H1 (cell line): ENCODE data around the gene RABEP1. TPM values are rescaled to one million over a fixed set of nuclear protein-coding genes. Genes with fewer than 3 reads are reported as not detected.

Experiments
- CTCF ChIA-PET: fragments of 300-600 bp; sonication (Branson Sonifier 250); formaldehyde crosslinking; loops from one replicate; lab custom pipeline; 2021; ENCODE audit not compliant: partially characterized antibody; lab: Charles Lee
- POLR2A ChIA-PET: fragments of 300-600 bp; sonication (Branson Sonifier 250); formaldehyde crosslinking; loops from one replicate; lab custom pipeline; 2021; ENCODE audit warnings: inconsistent platforms; ENCODE audit not compliant: partially characterized antibody; lab: Charles Lee
- DNase-seq, 2 experiments: peaks; one replicate each; pipeline versions ENCODE4 v3.0.0 to v3.0.0-alpha.2; 2010 to 2022; ENCODE audit warnings: low spot score in 2 of 2, low read depth in 1 of 2, mixed read lengths in 1 of 2
- FAIRE-seq: peaks from 2 replicates; lab custom pipeline; 2011; peaks lifted over from hg19 to GRCh38; lab: Jason Lieb, UNC
- H2AFZ ChIP-seq: 2 replicates; pipeline ENCODE4 v1.8.1; 2012; ENCODE audit warnings: low read length, inconsistent platforms
- H2AK5ac ChIP-seq: 2 replicates; pipeline ENCODE4 v1.6.1; 2013; ENCODE audit warnings: low read depth, low read length
- H2BK120ac ChIP-seq: replicated peaks from 2 replicates; pipeline ENCODE3; 2013; ENCODE audit warnings: low read depth, low read length, inconsistent platforms
- H2BK12ac ChIP-seq: 2 replicates; pipeline ENCODE4 v1.6.1; 2013; ENCODE audit warnings: low read depth, low read length
- H2BK15ac ChIP-seq: 2 replicates; pipeline ENCODE4 v1.6.1; 2013; ENCODE audit warnings: low read length
- H2BK20ac ChIP-seq: 2 replicates; pipeline ENCODE4 v1.6.1; 2013; ENCODE audit warnings: low read length
- H2BK5ac ChIP-seq: 2 replicates; pipeline ENCODE4 v1.6.1; 2013; ENCODE audit warnings: low read depth, low read length
- H3K14ac ChIP-seq: 2 replicates; pipeline ENCODE4 v1.6.1; 2013; ENCODE audit warnings: inconsistent platforms; ENCODE audit not compliant: insufficient read length
- H3K18ac ChIP-seq: 2 replicates; pipeline ENCODE4 v1.6.1; 2013; ENCODE audit warnings: low read length; ENCODE audit errors: extremely low read depth
- H3K23ac ChIP-seq: 2 replicates; pipeline ENCODE4 v1.6.1; 2013; ENCODE audit warnings: inconsistent platforms; ENCODE audit not compliant: insufficient read length
- H3K23me2 ChIP-seq: 2 replicates; pipeline ENCODE4 v1.6.1; 2013; ENCODE audit warnings: low read depth, low read length
- H3K27ac ChIP-seq: 2 replicates; pipeline ENCODE4 v1.6.1; 2011; ENCODE audit warnings: low read depth, low read length, inconsistent platforms
- H3K27me3 ChIP-seq, 4 experiments: replicated peaks in 1 of 4; 1 replicate in 1 of 4; 2 replicates in 3 of 4; pipeline versions ENCODE4 v1.6.1 to v1.8.1; 2011 to 2013; ENCODE audit warnings: low read length in 3 of 4, mild to moderate bottlenecking in 3 of 4, inconsistent platforms in 2 of 4, mixed read lengths in 2 of 4, moderate library complexity in 1 of 4; ENCODE audit not compliant: control insufficient read depth in 3 of 4, insufficient read depth in 3 of 4; ENCODE audit errors: extremely low read depth in 1 of 4
- H3K36me3 ChIP-seq, 4 experiments: 2 replicates each; pipeline versions ENCODE4 v1.6.1 to v1.8.1; 2011 to 2013; ENCODE audit warnings: mild to moderate bottlenecking in 4 of 4, low read length in 3 of 4, moderate library complexity in 2 of 4, control low read depth in 1 of 4, inconsistent platforms in 1 of 4; ENCODE audit not compliant: insufficient read depth in 4 of 4, control insufficient read depth in 2 of 4
- H3K4ac ChIP-seq: replicated peaks from 2 replicates; pipeline ENCODE3; 2013; ENCODE audit warnings: low read length, low read depth, mixed read lengths, inconsistent platforms; ENCODE audit not compliant: insufficient read length
- H3K4me1 ChIP-seq, 4 experiments: replicated peaks in 1 of 4; 1 replicate in 1 of 4; 2 replicates in 3 of 4; pipeline versions ENCODE4 v1.6.1 to v1.8.1; 2011 to 2013; ENCODE audit warnings: low read length in 3 of 4, inconsistent platforms in 2 of 4, mixed read lengths in 1 of 4; ENCODE audit not compliant: insufficient read depth in 4 of 4, control insufficient read depth in 3 of 4
- H3K4me2 ChIP-seq, 2 experiments: 2 replicates each; pipeline versions ENCODE4 v1.6.1 to v1.8.1; 2011 to 2013; ENCODE audit warnings: low read depth in 2 of 2, low read length in 2 of 2, control low read depth in 1 of 2, inconsistent platforms in 1 of 2, mild to moderate bottlenecking in 1 of 2; ENCODE audit not compliant: insufficient read depth in 1 of 2
- H3K4me3 ChIP-seq, 4 experiments: fragments of 200-600, 300-600 bp in 1 of 4; sonication (generic), shearing (Covaris generic), sonication (Bioruptor Twin) in 1 of 4; 2 replicates each; pipeline versions ENCODE4 v1.5.1 to v1.8.1; 2011 to 2016; ENCODE audit warnings: low read length in 4 of 4, low read depth in 3 of 4, control low read depth in 2 of 4, inconsistent platforms in 2 of 4, mild to moderate bottlenecking in 2 of 4, mixed read lengths in 1 of 4, moderate library complexity in 1 of 4; ENCODE audit not compliant: insufficient read depth in 2 of 4; ENCODE audit errors: extremely low read depth in 1 of 4
- H3K56ac ChIP-seq: replicated peaks from 2 replicates; pipeline ENCODE3; 2013; ENCODE audit warnings: low read depth, mild to moderate bottlenecking, mixed read lengths, low read length, inconsistent platforms; ENCODE audit not compliant: insufficient read length
- H3K79me1 ChIP-seq: 2 replicates; pipeline ENCODE4 v1.6.1; 2013; ENCODE audit warnings: low read depth, low read length, control low read depth
- H3K79me2 ChIP-seq, 2 experiments: 2 replicates each; pipeline versions ENCODE4 v1.6.1 to v1.8.1; 2012 to 2013; ENCODE audit warnings: low read length in 2 of 2, mild to moderate bottlenecking in 2 of 2, inconsistent platforms in 1 of 2; ENCODE audit not compliant: insufficient read depth in 2 of 2, control insufficient read depth in 1 of 2
- H3K9ac ChIP-seq, 4 experiments: replicated peaks in 1 of 4; 1 replicate in 1 of 4; 2 replicates in 3 of 4; pipeline versions ENCODE4 v1.6.1 to v1.8.1; 2011 to 2013; ENCODE audit warnings: low read depth in 3 of 4, low read length in 3 of 4, control low read depth in 2 of 4, mild to moderate bottlenecking in 2 of 4, moderate library complexity in 2 of 4, inconsistent platforms in 1 of 4; ENCODE audit errors: extremely low read depth in 1 of 4
- H3K9me3 ChIP-seq, 2 experiments: 2 replicates each; pipeline versions ENCODE4 v1.6.1 to v1.8.1; 2012 to 2013; ENCODE audit warnings: mild to moderate bottlenecking in 2 of 2, moderate library complexity in 2 of 2, control low read depth in 1 of 2, inconsistent platforms in 1 of 2, low read depth in 1 of 2, low read length in 1 of 2, mixed read lengths in 1 of 2; ENCODE audit not compliant: insufficient read depth in 2 of 2
- H4K20me1 ChIP-seq, 2 experiments: replicated peaks in 1 of 2; 2 replicates each; pipeline versions ENCODE3 to v1.8.1; 2011 to 2013; ENCODE audit warnings: inconsistent platforms in 2 of 2, low read length in 2 of 2, mild to moderate bottlenecking in 1 of 2; ENCODE audit not compliant: insufficient read depth in 2 of 2, control insufficient read depth in 1 of 2
- H4K5ac ChIP-seq: 2 replicates; pipeline ENCODE4 v1.6.1; 2013; ENCODE audit warnings: low read length, low read depth, mixed read lengths, inconsistent platforms; ENCODE audit not compliant: insufficient read length
- H4K8ac ChIP-seq: 2 replicates; pipeline ENCODE4 v1.8.0; 2013; ENCODE audit warnings: mild to moderate bottlenecking, moderate library complexity, low read length, inconsistent platforms; ENCODE audit not compliant: insufficient read depth; ENCODE audit errors: extremely low read depth
- H4K91ac ChIP-seq: replicated peaks from 2 replicates; pipeline ENCODE3; 2013; ENCODE audit warnings: low read length, mixed read lengths, inconsistent platforms; ENCODE audit not compliant: insufficient read length
- KDM5A ChIP-seq: fragments of 200-600 bp; IDR thresholded peaks from 2 replicates; pipeline ENCODE4 v1.7.1; 2012; ENCODE audit warnings: mild to moderate bottlenecking, low read length, inconsistent platforms, mixed read lengths
- TEAD4 ChIP-seq: IDR thresholded peaks from 2 replicates; pipeline ENCODE4 v1.6.1; 2012; ENCODE audit warnings: low read depth, low read length, inconsistent platforms, mixed read lengths
- WGBS, 2 experiments: shearing (Covaris generic) in 1 of 2; methylation state at CpG; one replicate each; pipeline versions ENCODE4 v1.1.6 to v1.1.7; 2013 to 2015; ENCODE audit warnings: low lambda C conversion rate in 2 of 2, mixed read lengths in 2 of 2, inconsistent platforms in 1 of 2, low coverage in 1 of 2, missing lambda C conversion rate in 1 of 2; ENCODE audit not compliant: insufficient replicate concordance in 2 of 2, insufficient coverage in 1 of 2, insufficient read length in 1 of 2; ENCODE audit errors: extremely low coverage in 1 of 2, missing lambda C conversion rate in 1 of 2; 5-methylcytosine and 5-hydroxymethylcytosine counted together
- polyA plus RNA-seq, 7 experiments: library from polyadenylated mRNA; depleted of rRNA in 3 of 7; stranded (reverse) in 5 of 7; unstranded in 2 of 7; fragments of >200 nt in 5 of 7; fragments of 200-250 nt in 2 of 7; gene quantifications; 1 replicate in 5 of 7; 2 replicates in 1 of 7; 4 replicates in 1 of 7; pipeline versions ENCODE4 v1.2.1 to v1.2.3, GENCODE V29; 2011 to 2013; ENCODE audit warnings: missing spikeins in 2 of 7, mixed read lengths in 2 of 7
- total RNA-seq: library from RNA; stranded (reverse); fragmentation: NEBNext Ultra II Directional; extraction: Animal tissue kit (Norgen Biotek cat#: 25700); gene quantifications from 2 replicates; pipeline ENCODE4 v1.2.1, GENCODE V29; 2021

The RABEP1 gene
- total and polyA plus RNA-seq, 2 of the 8 experiments (the other 6 are each of a cell fraction or from before 2014, with no cell fraction given) = 8.5 to 52.3 TPM

DNA sequence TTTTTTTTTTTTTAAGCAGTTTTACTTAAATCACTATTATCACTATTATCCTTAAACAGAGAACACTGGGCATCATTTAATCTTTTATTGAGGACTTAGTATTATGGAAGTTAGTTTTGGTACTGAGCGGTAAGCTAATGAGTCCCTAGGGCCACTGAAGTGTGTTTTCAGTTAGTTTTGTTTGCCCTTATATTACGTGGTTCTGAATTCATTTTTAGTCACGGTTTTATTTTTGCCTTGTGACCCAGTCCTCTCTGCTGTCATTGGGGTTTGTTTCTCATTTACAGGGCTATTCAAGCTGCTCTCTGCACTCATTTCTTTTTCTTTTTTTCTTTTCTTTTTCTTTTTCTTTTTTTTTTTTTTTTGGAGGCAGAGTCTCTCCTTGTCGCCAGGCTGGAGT lies 17.3 kb downstream of the RABEP1 start:
- Histone ChIP-seq H3K14ac (no peak overlapping the region), H3K79me1 (peaks cover 4% of the 10 kb centered on the region; the same call in 1 of the 2 replicates), H3K23ac (no peak overlapping the region), H3K36me3 (0 out of 8 replicates have a peak, but pooled peaks cover 0 to 3% (median 0%) of the 10 kb centered on the region in 4 experiments), H4K5ac (no peak overlapping the region), H3K9ac (no peak overlapping the region), H2AK5ac (no peak overlapping the region), H3K79me2 (peaks cover 0 to 82% of the 10 kb centered on the region in 2 experiments; a peak in 2 of 4 replicates), H3K18ac (no peak overlapping the region), H3K4me1 (no peaks in the 10 kb centered on the region), H4K20me1 (peaks cover 0 to 5% of the 10 kb centered on the region in 2 experiments), H3K27me3 (no peaks in the 10 kb centered on the region), H2BK12ac (no peak overlapping the region), H2BK5ac (no peak overlapping the region), H3K27ac (no peak overlapping the region), H3K23me2 (no peaks in the 10 kb centered on the region), H2BK15ac (no peak overlapping the region), H3K9me3 (no peaks in the 10 kb centered on the region), H4K8ac (no peak overlapping the region), H3K4me2 (no peak overlapping the region), H2BK20ac (no peak overlapping the region), H2BK120ac (no peak overlapping the region), H3K4me3 (no peak overlapping the region), H4K91ac (no peak overlapping the region), H3K4ac (no peak overlapping the region), H2AFZ (no peak overlapping the region), H3K56ac (no peak overlapping the region)
- FAIRE-seq (no peak), DNase-seq (no peak)
- ChIA-PET POLR2A (no interaction called here), CTCF (interaction anchor here (0.7 kb wide), 2 partner anchors 9 to 269 kb away, joined by 3 to 4 read pairs; no protein-coding TSS in a partner anchor)
- WGBS, 2 experiments = 67% methylated on average over 4 of the region's 4 CpGs; no CpG with 5 or more reads in 1 of the 2 experiments
- TF ChIP-seq KDM5A (no peak), TEAD4 (no peak)
